Duodenal mucosa (tissue), 2 donors: Measurements from ENCODE around the gene MAPK8IP1.

Source experiments
- H3K27ac ChIP-seq: one replicate; pipeline ENCODE4 v1.7.0; 2013; ENCODE audit warnings: low read depth, low read length
- H3K27me3 ChIP-seq, 2 donors: one replicate each; pipeline ENCODE4 v1.7.0; 2013; ENCODE audit warnings: low read length in 2 of 2, control low read depth in 1 of 2; ENCODE audit not compliant: insufficient read depth in 2 of 2, control insufficient read depth in 1 of 2
- H3K36me3 ChIP-seq, 2 donors: one replicate each; pipeline ENCODE4 v1.7.0; 2013; ENCODE audit warnings: low read length in 2 of 2, control low read depth in 1 of 2; ENCODE audit not compliant: insufficient read depth in 2 of 2, control insufficient read depth in 1 of 2
- H3K4me1 ChIP-seq, 2 donors: one replicate each; pipeline ENCODE4 v1.7.0; 2013; ENCODE audit warnings: low read length in 2 of 2, control low read depth in 1 of 2; ENCODE audit not compliant: insufficient read depth in 2 of 2, control insufficient read depth in 1 of 2
- H3K4me3 ChIP-seq, 2 donors: one replicate each; pipeline ENCODE4 v1.7.0; 2013; ENCODE audit warnings: low read length in 2 of 2, low read depth in 1 of 2
- H3K9ac ChIP-seq, 2 donors: one replicate each; pipeline ENCODE4 v1.7.0; 2013; ENCODE audit warnings: low read length in 2 of 2, low read depth in 1 of 2
- H3K9me3 ChIP-seq, 2 donors: one replicate each; pipeline ENCODE4 v1.7.0; 2013; ENCODE audit warnings: low read length in 2 of 2, control low read depth in 1 of 2; ENCODE audit not compliant: control insufficient read depth in 1 of 2

Gene MAPK8IP1

DNA sequence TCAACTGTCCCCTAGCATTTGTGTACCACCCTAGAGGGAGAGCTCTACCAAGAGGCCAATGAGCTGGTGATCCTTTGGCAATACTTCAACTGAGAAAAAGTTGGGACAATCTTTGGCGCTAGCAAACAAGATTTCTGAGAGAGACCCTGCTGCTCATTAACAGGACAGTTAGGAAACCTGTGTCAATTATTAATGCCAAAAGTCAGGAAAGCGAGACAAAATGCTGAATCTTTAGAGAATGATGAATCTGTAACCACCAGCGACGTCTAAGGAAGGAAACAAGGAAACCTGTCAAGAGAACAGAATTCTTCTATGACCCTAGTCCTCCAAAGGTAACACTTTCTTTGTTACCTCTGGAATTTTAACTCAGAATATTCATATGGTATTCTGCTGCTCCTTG is 56.9 kb downstream of the MAPK8IP1 start:
- Histone ChIP-seq H3K9me3 (no peaks in the 10 kb centered on the region), H3K9ac (no peak overlapping the region), H3K4me1 (no peaks in the 10 kb centered on the region), H3K36me3 (peaks cover 7 to 28% of the 10 kb centered on the region in 2 donors), H3K27me3 (no peaks in the 10 kb centered on the region), H3K4me3 (no peak overlapping the region), H3K27ac (no peak overlapping the region)

DNA sequence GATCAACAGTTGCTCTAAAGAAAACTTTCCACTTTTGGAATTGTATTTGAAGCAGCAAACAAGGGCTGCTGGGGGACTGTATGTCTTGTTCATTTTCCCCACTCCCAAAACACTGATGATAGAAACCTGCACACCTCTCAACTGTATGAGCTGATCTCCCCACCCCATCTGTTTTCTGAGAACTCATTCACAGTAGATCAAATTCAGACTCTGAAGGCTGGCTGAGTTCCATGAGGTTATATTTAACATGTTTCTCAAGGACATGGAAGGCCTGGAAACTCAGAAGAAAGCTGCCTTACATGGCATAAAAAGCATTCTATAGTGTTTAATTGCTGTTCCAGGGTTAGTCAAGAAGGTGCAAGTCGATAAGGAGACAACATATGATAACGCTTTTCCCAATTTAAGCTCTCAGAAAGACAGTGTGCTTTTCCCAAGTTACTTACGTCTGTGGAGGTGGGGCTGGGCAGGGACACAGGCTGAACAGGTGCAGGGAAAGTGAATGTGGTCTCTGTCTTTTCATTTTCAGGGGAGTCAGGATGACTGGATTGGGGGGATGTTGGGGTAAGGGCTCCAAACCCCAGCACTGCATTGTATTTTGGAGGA is 60.0 kb downstream of the MAPK8IP1 start:
- H3K9me3 ChIP-seq: no peaks in the 10 kb centered on the region
- no peak overlapping the region for H3K27ac ChIP-seq
- no peak overlapping the region for H3K9ac ChIP-seq
- no peak overlapping the region for H3K4me3 ChIP-seq
- H3K27me3 ChIP-seq: no peaks in the 10 kb centered on the region
- H3K4me1 ChIP-seq: no peaks in the 10 kb centered on the region
- H3K36me3 ChIP-seq: peaks cover 25 to 56% of the 10 kb centered on the region in 2 donors

DNA sequence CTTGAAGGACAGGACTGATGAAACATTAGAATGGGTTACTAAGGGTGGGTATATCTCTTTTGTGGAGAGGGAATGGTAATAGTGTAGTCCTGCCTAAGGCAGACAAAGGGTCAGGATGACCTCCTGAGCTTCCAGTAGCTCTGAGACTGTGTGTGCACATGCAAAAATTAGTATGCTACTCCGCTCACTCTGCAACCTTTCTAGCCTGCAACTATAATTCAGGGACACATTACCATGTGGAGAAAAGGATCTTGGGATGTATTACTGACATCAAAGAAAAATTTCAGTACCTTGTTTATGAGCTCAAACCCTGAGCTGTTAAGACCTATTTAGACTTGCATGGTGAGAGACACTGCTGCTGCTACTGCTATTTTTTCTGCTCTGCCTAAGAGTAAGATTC is 62.4 kb downstream of the MAPK8IP1 start:
- peaks cover 25 to 52% of the 10 kb centered on the region in 2 donors for H3K36me3 ChIP-seq
- H3K4me1 ChIP-seq: no peaks in the 10 kb centered on the region
- no peaks in the 10 kb centered on the region for H3K27me3 ChIP-seq
- no peak overlapping the region for H3K27ac ChIP-seq
- H3K9ac ChIP-seq: no peak overlapping the region
- H3K9me3 ChIP-seq: no peaks in the 10 kb centered on the region
- no peak overlapping the region for H3K4me3 ChIP-seq

DNA sequence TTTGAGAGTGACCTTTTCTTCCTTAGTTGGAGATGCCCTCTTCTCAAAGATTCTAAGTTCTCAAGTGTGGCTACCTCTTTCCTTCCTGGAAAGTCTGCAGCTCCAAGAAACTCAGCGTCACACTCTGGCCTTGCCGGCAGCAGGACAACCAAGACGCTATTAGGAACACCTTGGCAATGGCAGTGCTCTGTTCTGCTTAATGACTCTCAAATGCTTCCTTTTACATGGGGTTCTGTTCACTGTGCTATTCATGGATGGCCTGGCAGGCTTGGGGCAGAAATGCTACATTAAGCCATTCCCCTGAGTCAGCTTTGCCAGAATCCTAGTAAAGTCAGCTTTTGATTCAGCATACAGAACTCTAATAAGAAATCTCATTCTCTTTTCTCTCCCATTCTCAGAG is 62.9 kb downstream of the MAPK8IP1 start:
- H3K27me3 ChIP-seq: no peaks in the 10 kb centered on the region
- no peaks in the 10 kb centered on the region for H3K4me1 ChIP-seq
- H3K9ac ChIP-seq: no peak overlapping the region
- no peak overlapping the region for H3K27ac ChIP-seq
- no peak overlapping the region for H3K4me3 ChIP-seq
- H3K36me3 ChIP-seq: peaks cover 28 to 52% of the 10 kb centered on the region in 2 donors
- no peaks in the 10 kb centered on the region for H3K9me3 ChIP-seq

DNA sequence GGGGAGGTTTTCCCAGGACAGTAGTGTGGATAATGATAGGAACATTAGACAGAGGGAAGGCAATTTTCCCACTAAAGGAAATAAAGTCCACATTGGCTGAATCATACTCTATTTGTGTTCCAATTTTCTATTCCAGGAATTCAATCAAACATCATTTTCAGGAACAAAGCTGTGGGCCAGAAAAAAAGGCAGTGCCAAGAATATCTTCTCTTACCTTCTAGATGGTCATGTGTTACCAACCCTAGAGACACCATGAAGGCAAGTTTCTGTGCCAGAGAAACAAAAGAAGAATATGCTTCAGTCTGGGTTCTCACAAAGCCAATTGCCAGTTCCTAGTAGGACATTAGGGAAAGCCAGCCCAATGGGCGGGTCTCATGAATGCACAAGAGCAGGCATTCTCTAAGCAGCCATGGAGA is 64.5 kb downstream of the MAPK8IP1 start:
- peaks cover 30 to 47% of the 10 kb centered on the region in 2 donors for H3K36me3 ChIP-seq
- H3K27ac ChIP-seq: no peak overlapping the region
- no peak overlapping the region for H3K9ac ChIP-seq
- H3K27me3 ChIP-seq: no peaks in the 10 kb centered on the region
- no peaks in the 10 kb centered on the region for H3K4me1 ChIP-seq
- H3K4me3 ChIP-seq: no peak overlapping the region
- H3K9me3 ChIP-seq: no peaks in the 10 kb centered on the region
